IMR-90 (cell line): ENCODE results near the gene ST8SIA4. TPM values are rescaled to one million over a fixed set of nuclear protein-coding genes. Genes with fewer than 3 reads are reported as not detected.

Source experiments
- ATAC-seq: fragments of 200-7000 bp; cut with Tn5 transposase; 2 replicates; pipeline ENCODE4 v1.9.1; 2020; ENCODE audit warnings: low read depth, mild to moderate bottlenecking, moderate library complexity
- BruUV-seq: library from RNA; stranded (reverse); fragments of 400-500 nt; replicated peaks from 2 replicates; lab custom pipeline; 2021; lab: Mats Ljungman, UMichigan
- CTCF ChIA-PET: fragments of 300-600 bp; formaldehyde crosslinking; extraction: SDS; loops from one replicate; lab custom pipeline; 2021; ENCODE audit warnings: antibody characterized with exemption; lab: Yijun Ruan, JAX
- POLR2A ChIA-PET: fragments of 300-600 bp; sonication (Branson Sonifier 250); formaldehyde crosslinking; loops from one replicate; lab custom pipeline; 2022; ENCODE audit warnings: antibody characterized with exemption; ENCODE audit not compliant: unreplicated experiment; lab: Charles Lee
- DNase-seq: peaks from one replicate; pipeline ENCODE4 v3.0.0; 2013
- H2AFZ ChIP-seq: replicated peaks from 2 replicates; pipeline ENCODE3; 2013; ENCODE audit warnings: low read length, mild to moderate bottlenecking; ENCODE audit not compliant: poor library complexity
- H2AK5ac ChIP-seq: 2 replicates; pipeline ENCODE4 v1.6.1; 2013; ENCODE audit warnings: low read depth, low read length, inconsistent platforms
- H2AK9ac ChIP-seq: replicated peaks from 2 replicates; pipeline ENCODE3; 2013; ENCODE audit warnings: mild to moderate bottlenecking, low read depth, low read length, moderate library complexity; ENCODE audit not compliant: poor library complexity
- H2BK120ac ChIP-seq: 2 replicates; pipeline ENCODE4 v1.6.1; 2013; ENCODE audit warnings: low read depth, low read length, inconsistent platforms
- H2BK15ac ChIP-seq: 3 replicates; pipeline ENCODE4 v1.6.1; 2013; ENCODE audit warnings: low read depth, low read length, inconsistent platforms
- H2BK20ac ChIP-seq: 2 replicates; pipeline ENCODE4 v1.6.1; 2013; ENCODE audit warnings: low read depth, mild to moderate bottlenecking, inconsistent platforms, low read length, moderate library complexity
- H2BK5ac ChIP-seq: 2 replicates; pipeline ENCODE4 v1.6.1; 2013; ENCODE audit warnings: mild to moderate bottlenecking, low read depth, low read length, inconsistent platforms; ENCODE audit not compliant: poor library complexity, severe bottlenecking
- H3K14ac ChIP-seq: replicated peaks from 2 replicates; pipeline ENCODE4 v1.6.1; 2013; ENCODE audit warnings: low read depth, low read length, inconsistent platforms
- H3K18ac ChIP-seq: 2 replicates; pipeline ENCODE4 v1.6.1; 2013; ENCODE audit warnings: low read depth, low read length, control low read depth
- H3K23ac ChIP-seq: 2 replicates; pipeline ENCODE4 v1.6.1; 2013; ENCODE audit warnings: low read depth, low read length, inconsistent platforms
- H3K27ac ChIP-seq: 2 replicates; pipeline ENCODE4 v1.5.1; 2013; ENCODE audit warnings: mild to moderate bottlenecking, control low read depth, low read length; ENCODE audit not compliant: insufficient read depth
- H3K27me3 ChIP-seq: 2 replicates; pipeline ENCODE4 v1.6.1; 2013; ENCODE audit warnings: low read length; ENCODE audit not compliant: control insufficient read depth, insufficient read depth
- H3K36me3 ChIP-seq: 2 replicates; pipeline ENCODE4 v1.6.1; 2013; ENCODE audit warnings: low read length, mixed read lengths; ENCODE audit not compliant: control insufficient read depth, insufficient read depth
- H3K4ac ChIP-seq: 2 replicates; pipeline ENCODE4 v1.6.1; 2013; ENCODE audit warnings: low read depth, low read length, inconsistent platforms
- H3K4me1 ChIP-seq: 2 replicates; pipeline ENCODE4 v1.6.1; 2013; ENCODE audit warnings: low read length, mixed read lengths; ENCODE audit not compliant: control insufficient read depth, insufficient read depth
- H3K4me2 ChIP-seq: 2 replicates; pipeline ENCODE4 v1.6.1; 2013; ENCODE audit warnings: low read depth, mild to moderate bottlenecking, control low read depth, low read length, moderate library complexity
- H3K4me3 ChIP-seq: 2 replicates; pipeline ENCODE4 v1.5.1; 2013; ENCODE audit warnings: low read depth, mild to moderate bottlenecking, control low read depth, low read length, moderate library complexity; ENCODE audit not compliant: insufficient read depth
- H3K56ac ChIP-seq: 2 replicates; pipeline ENCODE4 v1.6.1; 2013; ENCODE audit warnings: low read length, inconsistent platforms; ENCODE audit not compliant: insufficient read depth; ENCODE audit errors: extremely low read depth
- H3K79me1 ChIP-seq, 2 experiments: 2 replicates each; pipeline ENCODE4 v1.6.1; 2013; ENCODE audit warnings: low read length in 2 of 2, inconsistent platforms in 1 of 2, low read depth in 1 of 2
- H3K9ac ChIP-seq: 2 replicates; pipeline ENCODE4 v1.6.1; 2013; ENCODE audit warnings: low read depth, low read length, control low read depth
- H3K9me1 ChIP-seq: 2 replicates; pipeline ENCODE4 v1.6.1; 2013; ENCODE audit warnings: low read length, inconsistent platforms; ENCODE audit not compliant: insufficient read depth
- H3K9me3 ChIP-seq: 2 replicates; pipeline ENCODE4 v1.6.1; 2013; ENCODE audit warnings: low read length; ENCODE audit not compliant: control insufficient read depth, insufficient read depth
- H4K20me1 ChIP-seq: 2 replicates; pipeline ENCODE4 v1.6.1; 2013; ENCODE audit warnings: low read length, inconsistent platforms; ENCODE audit not compliant: insufficient read depth
- H4K5ac ChIP-seq: 2 replicates; pipeline ENCODE4 v1.6.1; 2013; ENCODE audit warnings: mild to moderate bottlenecking, low read depth, low read length, control low read depth
- H4K8ac ChIP-seq, 2 experiments: 2 replicates each; pipeline ENCODE4 v1.6.1; 2013; ENCODE audit warnings: low read depth in 2 of 2, low read length in 2 of 2, control low read depth in 1 of 2, inconsistent platforms in 1 of 2
- H4K91ac ChIP-seq: 2 replicates; pipeline ENCODE4 v1.6.1; 2013; ENCODE audit warnings: low read depth, low read length, inconsistent platforms; ENCODE audit not compliant: insufficient read depth
- ELK1 ChIP-seq: fragments of 150-350 bp; IDR thresholded peaks from 2 replicates; pipeline ENCODE4 v1.6.1; 2016; ENCODE audit warnings: low read depth, mild to moderate bottlenecking, low read length, moderate library complexity, borderline replicate concordance
- MAFK ChIP-seq: IDR thresholded peaks from 2 replicates; pipeline ENCODE4 v1.6.1; 2012; ENCODE audit warnings: low read depth, low read length, improper control_type of control experiment
- MAZ ChIP-seq: IDR thresholded peaks from 2 replicates; pipeline ENCODE4 v1.6.1; 2012; ENCODE audit warnings: low read depth, mild to moderate bottlenecking, low read length, improper control_type of control experiment, moderate library complexity, borderline replicate concordance
- MXI1 ChIP-seq: IDR thresholded peaks from 2 replicates; pipeline ENCODE4 v1.6.1; 2012; ENCODE audit warnings: low read depth, mild to moderate bottlenecking, low read length, moderate library complexity, borderline replicate concordance
- POLR2A ChIP-seq: IDR thresholded peaks from 2 replicates; pipeline ENCODE4 v1.6.1; 2012; ENCODE audit warnings: mild to moderate bottlenecking, low read depth, low read length
- RCOR1 ChIP-seq: IDR thresholded peaks from 2 replicates; pipeline ENCODE4 v1.6.1; 2012; ENCODE audit warnings: mild to moderate bottlenecking, low read length, improper control_type of control experiment; ENCODE audit not compliant: insufficient replicate concordance
- RFX5 ChIP-seq: IDR thresholded peaks from 2 replicates; pipeline ENCODE4 v1.8.0; 2012; ENCODE audit warnings: low read depth, mild to moderate bottlenecking, low read length, moderate library complexity
- SMC3 ChIP-seq: fragments of 150-350 bp; IDR thresholded peaks from 2 replicates; pipeline ENCODE4 v1.6.1; 2016; ENCODE audit warnings: low read depth, mild to moderate bottlenecking, antibody characterized with exemption, low read length, moderate library complexity
- WGBS, 2 experiments: methylation state at CpG; one replicate each; pipeline versions ENCODE4 v1.1.5 to v1.1.7; 2013; ENCODE audit warnings: missing lambda C conversion rate in 2 of 2; ENCODE audit not compliant: insufficient read length in 1 of 2; ENCODE audit errors: extremely low coverage in 2 of 2; 5-methylcytosine and 5-hydroxymethylcytosine counted together
- dilution Hi-C: fragments of 300-500 bp; cut with HindIII; formaldehyde crosslinking; loops from one replicate; pipeline ENCODE4 v1.14.3; 2018; ENCODE audit warnings: low sequenced_read_pairs; ENCODE audit not compliant: unreplicated experiment
- in situ Hi-C: fragments of 300-500 bp; cut with MboI; formaldehyde crosslinking; loops from 3 replicates; pipeline ENCODE4 v1.14.3; 2019; ENCODE audit warnings: low sequenced_read_pairs, inconsistent platforms, mixed read lengths
- intact Hi-C: fragments of 100-400 bp; cut with micrococcal nuclease; formaldehyde crosslinking; loops from 2 replicates; pipeline ENCODE4 v1.10.0; 2022
- polyA plus RNA-seq, 3 experiments: library from polyadenylated mRNA; depleted of rRNA; stranded (reverse); fragments of >200 nt; gene quantifications; 2 replicates each; pipeline ENCODE4 v1.2.3, GENCODE V29; 2012; ENCODE audit warnings: low replicate concordance in 1 of 3
- total RNA-seq: library from RNA; depleted of rRNA; stranded (reverse); fragments of >200 nt; gene quantifications from 2 replicates; pipeline ENCODE4 v1.2.3, GENCODE V29; 2012
- TF ChIP-seq, protein P1 (sequence below): conservative IDR thresholded peaks from 2 replicates; pipeline ENCODE4 v1.5.1; 2012; ENCODE audit warnings: mild to moderate bottlenecking, low read depth, low read length, improper control_type of control experiment

The ST8SIA4 gene
- total and polyA plus RNA-seq, 2 of the 4 experiments (the other 2 are of a cell fraction), result 0.02 to 0.18 TPM

GRCh38 chr5:100841358-100842076 is 61.6 kb downstream of the ST8SIA4 start:
- Histone ChIP-seq H2BK5ac (no peak overlapping the region), H3K4me2 (no peak overlapping the region), H3K4me1 (no peaks in the 10 kb centered on the region), H4K20me1 (no peaks in the 10 kb centered on the region), H3K79me1 (no peaks in the 10 kb centered on the region), H3K27me3 (no peaks in the 10 kb centered on the region), H3K23ac (no peak overlapping the region), H3K36me3 (no peaks in the 10 kb centered on the region), H2AK5ac (no peak overlapping the region), H4K8ac (no peak overlapping the region), H2BK20ac (no peak overlapping the region), H3K9me1 (no peaks in the 10 kb centered on the region), H3K4me3 (no peak overlapping the region), H2AK9ac (no peak overlapping the region), H4K5ac (no peak overlapping the region), H3K27ac (no peak overlapping the region), H2AFZ (no peak overlapping the region), H3K18ac (no peak overlapping the region), H4K91ac (no peak overlapping the region), H3K9ac (no peak overlapping the region), H3K9me3 (no peaks in the 10 kb centered on the region), H3K14ac (no peak overlapping the region), H3K4ac (no peak overlapping the region), H3K56ac (no peak overlapping the region), H2BK120ac (no peak overlapping the region), H2BK15ac (no peak overlapping the region)
- POLR2A ChIA-PET, result no interaction called here
- intact Hi-C loops, result no loop called here
- CTCF ChIA-PET, result no interaction called here
- no peak for DNase-seq
- no TSS peak for BruUV-seq
- dilution Hi-C loops, result no loop called here
- no peak for ATAC-seq
- WGBS, 2 experiments, result no CpG with 5 or more reads among the region's 4 CpGs
- no peak for TF ChIP-seq RCOR1
- TF ChIP-seq ELK1, result no peak
- TF ChIP-seq MXI1, result no peak
- TF ChIP-seq MAZ, result no peak
- TF ChIP-seq MAFK, result no peak
- no peak for TF ChIP-seq SMC3
- TF ChIP-seq POLR2A, result no peak
- TF ChIP-seq, protein P1, sequence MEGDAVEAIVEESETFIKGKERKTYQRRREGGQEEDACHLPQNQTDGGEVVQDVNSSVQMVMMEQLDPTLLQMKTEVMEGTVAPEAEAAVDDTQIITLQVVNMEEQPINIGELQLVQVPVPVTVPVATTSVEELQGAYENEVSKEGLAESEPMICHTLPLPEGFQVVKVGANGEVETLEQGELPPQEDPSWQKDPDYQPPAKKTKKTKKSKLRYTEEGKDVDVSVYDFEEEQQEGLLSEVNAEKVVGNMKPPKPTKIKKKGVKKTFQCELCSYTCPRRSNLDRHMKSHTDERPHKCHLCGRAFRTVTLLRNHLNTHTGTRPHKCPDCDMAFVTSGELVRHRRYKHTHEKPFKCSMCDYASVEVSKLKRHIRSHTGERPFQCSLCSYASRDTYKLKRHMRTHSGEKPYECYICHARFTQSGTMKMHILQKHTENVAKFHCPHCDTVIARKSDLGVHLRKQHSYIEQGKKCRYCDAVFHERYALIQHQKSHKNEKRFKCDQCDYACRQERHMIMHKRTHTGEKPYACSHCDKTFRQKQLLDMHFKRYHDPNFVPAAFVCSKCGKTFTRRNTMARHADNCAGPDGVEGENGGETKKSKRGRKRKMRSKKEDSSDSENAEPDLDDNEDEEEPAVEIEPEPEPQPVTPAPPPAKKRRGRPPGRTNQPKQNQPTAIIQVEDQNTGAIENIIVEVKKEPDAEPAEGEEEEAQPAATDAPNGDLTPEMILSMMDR, result no peak
- no peak for TF ChIP-seq RFX5
- in situ Hi-C loops, result no loop called here
